ENCODE results near the gene SEMA4B. TPM values are rescaled to one million over a fixed set of nuclear protein-coding genes. Genes with fewer than 3 reads are reported as not detected.

Gene SEMA4B
- total and polyA plus RNA-seq, 2 donors from 2014 or later, result 28.7 to 190 TPM

GRCh38 chr15:90194655-90195054, 6.5 kb upstream of the SEMA4B start:
- Histone ChIP-seq H3K36me3 (ENCODE audit: control insufficient read depth in 2 of 3, insufficient read depth in 3 of 3, low read length in 3 of 3) (no peaks in the 10 kb centered on the region), H3K4me3 (ENCODE audit: low read length in 3 of 3) (no peak overlapping the region), H3K9ac (ENCODE audit: low read length in 3 of 3) (no peak overlapping the region), H3K27ac (ENCODE audit: low read depth in 2 of 2, low read length in 2 of 2) (no peak overlapping the region), H3K4me1 (ENCODE audit: control insufficient read depth in 2 of 3, insufficient read depth in 2 of 3, low read depth in 1 of 3, low read length in 3 of 3) (peaks cover 0 to 34% (median 26%) of the 10 kb centered on the region in 3 donors), H3K9me3 (ENCODE audit: control insufficient read depth in 2 of 3, insufficient read depth in 1 of 3, low read length in 3 of 3) (no peaks in the 10 kb centered on the region), H3K27me3 (ENCODE audit: control insufficient read depth, insufficient read depth, low read length) (no peaks in the 10 kb centered on the region)
- no peak for DNase-seq
- FAIRE-seq, result no peak
- intact Hi-C loops (cut with DNase I), result no loop called here
- no peak for TF ChIP-seq CTCF (IDR thresholded peaks at IDR 0.05; ENCODE audit: borderline replicate concordance, extremely low read depth, insufficient read depth)

- H3K4me1 ChIP-seq (ENCODE audit: control insufficient read depth in 2 of 3, insufficient read depth in 2 of 3, low read depth in 1 of 3, low read length in 3 of 3), result peaks cover 0 to 15% (median 11%) of the 10 kb centered on the region in 3 donors
- peak in 2 of 5 donors; percentile 74 to 77 for DNase-seq
Observed at GRCh38 chr15:90200534-90201129, 498 bp upstream of the SEMA4B start.

GRCh38 chr15:90201944-90202375, 830 bp downstream of the SEMA4B start:
- no peak for TF ChIP-seq CTCF (IDR thresholded peaks at IDR 0.05; ENCODE audit: borderline replicate concordance, extremely low read depth, insufficient read depth)
- H3K27ac ChIP-seq (ENCODE audit: low read depth in 2 of 2, low read length in 2 of 2), result peak overlapping the region; percentile 80
- intact Hi-C loops (cut with DNase I), result no loop called here

More at GRCh38 chr15:90200534-90201129, 498 bp upstream of the SEMA4B start:
- FAIRE-seq, result no peak
- Histone ChIP-seq H3K27ac (ENCODE audit: low read depth in 2 of 2, low read length in 2 of 2) (peak overlapping the region; percentile 80), H3K36me3 (ENCODE audit: control insufficient read depth in 2 of 3, insufficient read depth in 3 of 3, low read length in 3 of 3) (peaks cover 0 to 4% (median 0%) of the 10 kb centered on the region in 3 donors), H3K9ac (ENCODE audit: low read length in 3 of 3) (peak overlapping the region in 2 of 3 donors; percentile 35 to 77), H3K27me3 (ENCODE audit: control insufficient read depth, insufficient read depth, low read length) (no peaks in the 10 kb centered on the region), H3K9me3 (ENCODE audit: control insufficient read depth in 2 of 3, insufficient read depth in 1 of 3, low read length in 3 of 3) (no peaks in the 10 kb centered on the region), H3K4me3 (ENCODE audit: low read length in 3 of 3) (peak overlapping the region; percentile 49 to 75 (median 62))
- TF ChIP-seq CTCF (IDR thresholded peaks at IDR 0.05; ENCODE audit: borderline replicate concordance, extremely low read depth, insufficient read depth), result no peak
- intact Hi-C loops (cut with DNase I), result no loop called here

More at GRCh38 chr15:90201944-90202375, 830 bp downstream of the SEMA4B start:
- FAIRE-seq (no peak), DNase-seq (peak in 3 of 5 donors; percentile 34 to 80 (median 75))
- Histone ChIP-seq H3K4me3 (ENCODE audit: low read length in 3 of 3) (peak overlapping the region; percentile 50 to 75 (median 53)), H3K27me3 (ENCODE audit: control insufficient read depth, insufficient read depth, low read length) (no peaks in the 10 kb centered on the region), H3K9ac (ENCODE audit: low read length in 3 of 3) (peak overlapping the region; percentile 32 to 77 (median 52)), H3K9me3 (ENCODE audit: control insufficient read depth in 2 of 3, insufficient read depth in 1 of 3, low read length in 3 of 3) (no peaks in the 10 kb centered on the region), H3K36me3 (ENCODE audit: control insufficient read depth in 2 of 3, insufficient read depth in 3 of 3, low read length in 3 of 3) (peaks cover 0 to 4% (median 2%) of the 10 kb centered on the region in 3 donors), H3K4me1 (ENCODE audit: control insufficient read depth in 2 of 3, insufficient read depth in 2 of 3, low read depth in 1 of 3, low read length in 3 of 3) (peaks cover 0 to 15% (median 11%) of the 10 kb centered on the region in 3 donors)
